B cell (primary cell): ENCODE measurements around the gene RIOK2.

Source experiments
- EZH2 ChIP-seq: IDR thresholded peaks from 2 replicates; pipeline ENCODE4 v1.6.1; 2012; ENCODE audit warnings: borderline replicate concordance, low read depth, mild to moderate bottlenecking, moderate library complexity, low read length; ENCODE audit not compliant: insufficient read depth, poor library complexity, severe bottlenecking
- TF ChIP-seq, protein P1 (sequence below): fragments of 200-600 bp; IDR thresholded peaks from one replicate; pipeline ENCODE4 v1.8.0; 2022; ENCODE audit warnings: antibody characterized with exemption, mild to moderate bottlenecking

DNA sequence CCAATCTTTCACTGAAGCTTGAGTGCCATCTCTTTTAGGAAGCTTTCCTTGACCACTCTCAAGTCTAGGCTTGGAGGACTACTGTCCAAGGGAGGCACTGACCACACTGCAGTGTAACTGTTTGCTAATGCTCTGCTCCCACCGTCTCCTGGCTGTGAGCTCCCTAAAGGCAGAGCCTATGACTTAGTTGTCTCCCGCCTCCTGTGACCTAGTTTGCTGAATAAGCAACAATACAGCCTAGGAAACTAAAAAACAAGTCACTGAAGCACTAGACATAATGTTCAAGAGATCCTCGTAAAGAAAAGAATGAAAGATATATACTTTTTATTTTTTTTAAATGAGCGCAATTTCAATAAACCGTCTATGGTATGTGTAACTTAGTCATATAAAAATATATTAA, 72.0 kb downstream of the RIOK2 start:
- TF ChIP-seq, protein P1, sequence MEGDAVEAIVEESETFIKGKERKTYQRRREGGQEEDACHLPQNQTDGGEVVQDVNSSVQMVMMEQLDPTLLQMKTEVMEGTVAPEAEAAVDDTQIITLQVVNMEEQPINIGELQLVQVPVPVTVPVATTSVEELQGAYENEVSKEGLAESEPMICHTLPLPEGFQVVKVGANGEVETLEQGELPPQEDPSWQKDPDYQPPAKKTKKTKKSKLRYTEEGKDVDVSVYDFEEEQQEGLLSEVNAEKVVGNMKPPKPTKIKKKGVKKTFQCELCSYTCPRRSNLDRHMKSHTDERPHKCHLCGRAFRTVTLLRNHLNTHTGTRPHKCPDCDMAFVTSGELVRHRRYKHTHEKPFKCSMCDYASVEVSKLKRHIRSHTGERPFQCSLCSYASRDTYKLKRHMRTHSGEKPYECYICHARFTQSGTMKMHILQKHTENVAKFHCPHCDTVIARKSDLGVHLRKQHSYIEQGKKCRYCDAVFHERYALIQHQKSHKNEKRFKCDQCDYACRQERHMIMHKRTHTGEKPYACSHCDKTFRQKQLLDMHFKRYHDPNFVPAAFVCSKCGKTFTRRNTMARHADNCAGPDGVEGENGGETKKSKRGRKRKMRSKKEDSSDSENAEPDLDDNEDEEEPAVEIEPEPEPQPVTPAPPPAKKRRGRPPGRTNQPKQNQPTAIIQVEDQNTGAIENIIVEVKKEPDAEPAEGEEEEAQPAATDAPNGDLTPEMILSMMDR = no peak
- TF ChIP-seq EZH2 = no peak
